GM08714 (cell line): Measurements from ENCODE around the gene MIF4GD.
"Not testable (repeated sequence)": the region's sequence is repeated elsewhere in the genome, so short reads cannot be mapped to it uniquely, and the experiment has no call there.

Experiments
- H3K4me3 ChIP-seq: fragments of 200-500 bp; sonication (Bioruptor generic); 2 replicates; pipeline ENCODE4 v1.5.1; 2014; ENCODE audit warnings: mild to moderate bottlenecking, low read length, inconsistent platforms
- ZNF274 ChIP-seq: IDR thresholded peaks from 2 replicates; pipeline ENCODE4 v1.6.1; 2012; ENCODE audit warnings: mild to moderate bottlenecking, low read depth, low read length

Gene MIF4GD

GRCh38 chr17:75271955-75272847 is 1.2 kb upstream of the MIF4GD start:
- H3K4me3 ChIP-seq = peak overlapping the region; percentile 70
- no peak for TF ChIP-seq ZNF274

DNA sequence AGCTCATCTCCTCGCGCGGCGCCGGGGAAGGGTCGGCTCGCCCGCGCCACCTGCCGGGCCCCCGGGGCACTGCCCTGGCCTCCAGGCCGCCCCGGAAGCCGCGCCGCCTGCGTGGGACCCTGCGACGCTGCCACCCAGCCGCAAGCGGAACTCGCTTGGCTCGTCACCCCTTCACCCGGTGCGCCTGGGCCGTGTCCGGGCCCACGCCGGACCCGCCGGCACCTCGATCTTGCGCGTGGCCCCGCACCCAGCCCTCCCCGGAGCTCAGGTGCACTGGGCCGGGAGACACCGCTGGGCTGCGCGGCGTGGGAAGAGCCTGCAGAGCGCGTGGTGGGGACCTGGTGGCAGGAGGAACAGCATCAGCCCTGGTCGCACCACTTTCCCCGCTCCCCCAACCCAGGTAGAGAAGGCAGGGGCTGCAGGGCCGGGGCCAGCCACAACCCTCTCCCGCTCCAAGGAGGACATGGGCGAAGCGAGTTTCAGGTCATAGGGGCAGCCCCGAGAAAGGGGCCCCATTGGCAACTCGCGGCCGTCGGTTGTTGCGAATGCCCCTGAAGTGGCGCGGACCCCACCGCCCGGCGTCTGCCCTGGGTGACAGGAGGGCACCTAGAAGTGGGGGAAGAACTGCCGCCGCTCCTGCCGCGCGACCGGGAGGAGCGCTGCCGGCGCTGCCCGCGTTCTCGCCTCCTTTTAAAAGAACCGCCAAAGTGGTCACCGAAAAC is 363 bp upstream of the MIF4GD start:
- H3K4me3 ChIP-seq = peak overlapping the region; percentile 70
- no peak for TF ChIP-seq ZNF274

GRCh38 chr17:75270218-75270965 is 639 bp downstream of the MIF4GD start:
- H3K4me3 ChIP-seq = peak overlapping the region; percentile 68
- TF ChIP-seq ZNF274 = no peak

DNA sequence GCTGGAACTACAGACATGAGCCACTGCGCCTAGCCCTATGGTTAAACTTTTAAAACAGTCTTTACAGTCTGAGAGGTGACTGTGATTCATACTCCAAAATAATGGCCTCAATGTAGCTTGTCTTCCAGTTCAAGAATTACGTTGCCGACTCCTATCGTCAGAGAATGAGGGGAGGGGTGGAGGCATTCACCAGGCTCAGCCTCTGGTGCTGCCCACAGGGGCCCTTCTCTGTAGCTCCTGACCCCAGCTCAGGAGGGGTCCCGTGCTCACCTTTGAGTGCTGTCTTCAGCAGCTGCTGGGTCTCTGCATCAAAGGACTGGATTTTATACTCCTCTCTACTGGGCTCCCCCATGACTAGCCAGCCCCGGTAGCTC is 1.2 kb downstream of the MIF4GD start:
- TF ChIP-seq ZNF274 = no peak
- peak overlapping the region; percentile 68; the same call in 1 of the 2 replicates for H3K4me3 ChIP-seq

- no peak for TF ChIP-seq ZNF274
- no peak overlapping the region for H3K4me3 ChIP-seq
Measured at GRCh38 chr17:75267411-75268232, 3.4 kb downstream of the MIF4GD start.

DNA sequence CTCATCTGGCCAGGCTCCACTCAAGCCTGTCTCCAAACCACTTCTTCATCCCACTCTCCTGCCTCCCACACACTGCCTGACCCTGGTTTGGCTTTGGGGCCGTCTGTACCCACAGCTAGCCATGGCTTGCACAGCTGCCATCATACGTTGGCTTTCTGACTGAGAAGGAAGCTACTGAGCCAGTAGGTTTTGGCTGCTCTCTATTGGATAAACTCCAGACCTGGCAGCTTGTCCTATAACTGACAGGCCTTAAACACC is 3.9 kb downstream of the MIF4GD start:
- no peak for TF ChIP-seq ZNF274

DNA sequence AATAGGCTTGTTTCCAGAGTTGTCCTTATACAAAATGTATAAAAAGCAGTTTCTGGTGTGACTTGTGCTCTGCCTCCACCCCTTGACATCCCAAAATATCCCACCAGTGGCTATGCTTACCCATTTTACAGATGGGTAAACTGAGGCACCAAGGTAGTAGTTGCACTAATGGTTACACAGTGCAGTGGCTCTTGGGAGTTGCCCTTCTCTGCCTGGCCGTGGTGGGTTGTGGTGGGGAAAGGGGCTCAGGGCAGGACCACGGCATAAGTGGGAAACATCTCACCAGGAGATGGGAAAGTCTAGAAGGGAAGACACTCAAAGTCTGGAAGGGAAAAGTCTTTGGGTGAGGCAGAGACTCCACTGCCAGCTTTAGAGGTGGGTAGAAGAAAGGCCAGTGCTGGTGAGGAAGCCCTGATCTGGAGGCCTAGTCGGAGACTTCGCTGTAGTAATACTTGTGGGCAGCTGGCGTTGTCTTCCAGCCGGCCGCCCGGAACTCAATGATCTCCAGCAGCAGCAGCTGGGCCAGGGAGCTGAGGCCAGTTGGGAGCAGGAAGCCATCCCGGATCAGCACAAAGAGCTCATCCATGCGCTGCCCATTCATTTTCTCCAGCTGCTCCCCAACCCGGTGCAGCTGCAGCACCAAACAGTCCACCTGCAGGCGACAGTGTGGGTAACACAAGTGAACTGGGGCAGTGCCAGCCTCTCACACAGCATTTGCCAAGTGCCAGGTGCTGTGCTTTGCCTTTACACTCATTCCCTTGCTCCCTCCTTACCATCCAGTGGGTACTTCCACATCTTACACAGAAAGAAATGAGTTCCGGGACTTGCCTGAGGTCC is 4.5 kb downstream of the MIF4GD start:
- no peak for TF ChIP-seq ZNF274
- no peak overlapping the region for H3K4me3 ChIP-seq

More for the DNA sequence above, 3.9 kb downstream of the MIF4GD start:
- H3K4me3 ChIP-seq = no peak overlapping the region

DNA sequence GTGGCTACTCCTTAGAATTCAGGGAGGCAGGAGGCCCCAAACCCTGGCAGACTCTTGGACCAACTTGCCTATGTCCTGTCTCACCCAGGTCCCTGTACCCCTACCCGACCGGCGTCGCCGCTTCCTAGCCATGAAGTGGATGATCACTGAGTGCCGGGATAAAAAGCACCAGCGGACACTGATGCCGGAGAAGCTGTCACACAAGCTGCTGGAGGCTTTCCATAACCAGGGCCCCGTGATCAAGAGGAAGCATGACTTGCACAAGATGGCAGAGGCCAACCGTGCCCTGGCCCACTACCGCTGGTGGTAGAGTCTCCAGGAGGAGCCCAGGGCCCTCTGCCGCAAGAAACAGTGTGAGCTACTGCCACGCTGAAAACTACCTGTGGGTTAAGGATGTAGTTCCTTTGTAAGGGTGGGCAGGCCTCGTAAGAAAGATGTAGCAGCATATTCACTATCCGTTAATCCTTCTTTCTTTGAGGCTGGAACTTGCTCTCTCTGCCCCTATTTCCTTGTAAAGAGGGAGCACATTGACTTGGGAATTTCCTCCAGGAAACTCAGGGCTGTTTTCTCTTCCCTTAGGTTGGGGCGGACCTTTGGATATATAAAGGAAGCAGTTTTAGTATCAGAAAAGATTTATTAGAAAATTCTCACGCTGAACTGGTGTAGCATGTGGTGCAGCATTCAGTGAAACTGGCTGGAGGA is 5.3 kb downstream of the MIF4GD start:
- no peak for TF ChIP-seq ZNF274

DNA sequence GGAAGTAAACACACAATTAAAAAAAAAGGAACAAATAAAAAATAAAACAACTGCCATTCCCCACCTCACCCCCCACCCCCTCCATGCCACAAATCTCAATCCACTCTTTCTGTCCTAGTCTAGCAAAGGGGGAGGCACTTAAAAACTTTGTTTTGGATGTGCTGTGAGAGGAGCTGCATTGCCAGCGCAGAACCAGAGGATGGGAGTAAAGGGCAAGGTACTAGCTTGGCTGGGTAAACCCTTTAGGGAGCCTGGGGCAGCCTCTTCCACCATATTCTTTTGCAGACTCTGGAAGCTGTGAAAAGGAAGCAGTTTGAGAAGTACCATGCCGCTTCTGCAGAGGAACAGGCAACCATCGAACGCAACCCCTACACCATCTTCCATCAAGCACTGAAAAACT is 8.0 kb downstream of the MIF4GD start:
- H3K4me3 ChIP-seq = no peak overlapping the region
- TF ChIP-seq ZNF274 = no peak

More for the DNA sequence above, 5.3 kb downstream of the MIF4GD start:
- H3K4me3 ChIP-seq = no peak overlapping the region

GRCh38 chr17:75262112-75262606 is 8.9 kb downstream of the MIF4GD start:
- H3K4me3 ChIP-seq = peak overlapping the region; percentile 71
- TF ChIP-seq ZNF274 = no peak

- H3K4me3 ChIP-seq = peak within 1 kb of the TSS; percentile 71
- TF ChIP-seq ZNF274 = no peak
Measured at GRCh38 chr17:75261336-75262111, 9.5 kb downstream of the MIF4GD start, which contains the start of the genes GGA3 and MRPS7. Gene GGA3, minus strand, starts transcription at chr17:75261606. Its CDS starts 19 bp downstream, at chr17:75261587. Gene MRPS7, plus strand, starts transcription at chr17:75261879. Its CDS starts 22 bp downstream, at chr17:75261901.

- no peak for TF ChIP-seq ZNF274
- H3K4me3 ChIP-seq = peak overlapping the region; percentile 71
Measured at GRCh38 chr17:75260641-75261335, 10.2 kb downstream of the MIF4GD start.

- H3K4me3 ChIP-seq = not testable (repeated sequence)
Measured at GRCh38 chr17:75257228-75257627, 13.8 kb downstream of the MIF4GD start.

GRCh38 chr17:75255954-75256698 is 14.9 kb downstream of the MIF4GD start:
- not testable (repeated sequence) for H3K4me3 ChIP-seq
